Gastrocnemius medialis (tissue), 4 donors: ENCODE measurements around the gene ZIC5.

ENCODE experiments used
- CTCF ChIP-seq, 5 experiments: fragments of 450-650 bp in 3 of 5; fragments of 200-600 bp in 2 of 5; sonication (generic) in 2 of 5; IDR thresholded peaks in 4 of 5; conservative IDR thresholded peaks in 1 of 5; 1 replicate in 4 of 5; 2 replicates in 1 of 5; pipeline ENCODE4 v1.5.1; 2016 to 2019; ENCODE audit warnings: antibody characterized with exemption in 5 of 5, mild to moderate bottlenecking in 3 of 5, moderate library complexity in 3 of 5
- POLR2A ChIP-seq, 2 donors: fragments of 450-650 bp; IDR thresholded peaks; one replicate each; pipeline ENCODE4 v1.6.1; 2017; ENCODE audit warnings: antibody characterized with exemption in 2 of 2, mild to moderate bottlenecking in 2 of 2, moderate library complexity in 2 of 2

GRCh38 chr13:99944606-99945005 lies 27.0 kb downstream of the ZIC5 start:
- TF ChIP-seq CTCF (IDR thresholded peaks at IDR 0.05 in 4 of 5, conservative IDR thresholded peaks at IDR 0.05 in 1 of 5) (no peak), POLR2A (IDR thresholded peaks at IDR 0.05) (no peak)
